Measurements from ENCODE around the gene GYPC.
"Not testable (repeated sequence)": the region's sequence is repeated elsewhere in the genome, so short reads cannot be mapped to it uniquely, and the experiment has no call there.

GYPC gene

DNA sequence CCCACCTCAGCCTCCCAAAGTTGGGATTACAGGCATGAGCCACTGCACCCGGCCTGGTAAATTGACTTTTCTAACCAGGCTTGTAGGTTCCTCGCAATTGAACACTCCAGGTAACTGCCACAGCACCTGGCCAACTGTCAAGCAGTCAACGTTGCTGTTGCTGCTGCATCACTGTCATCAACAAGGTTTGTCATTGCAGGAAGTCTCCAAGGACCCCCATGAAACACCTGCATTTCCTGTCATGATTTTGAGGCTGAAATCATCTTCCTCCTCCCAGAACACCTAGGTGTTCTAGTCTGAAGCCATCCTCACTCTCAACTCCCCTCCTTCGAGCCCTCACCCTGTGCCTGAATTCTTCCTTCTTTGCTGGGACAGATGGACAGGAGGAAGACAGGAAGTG lies 29.7 kb downstream of the GYPC start:
- H3K9ac ChIP-seq: no peak overlapping the region
- H3K36me3 ChIP-seq (ENCODE audit: insufficient read depth): no peaks in the 10 kb centered on the region
- no peak overlapping the region for H3K4me3 ChIP-seq (IDR thresholded peaks at IDR 0.05; ENCODE audit: insufficient read depth, low read depth, low read length)
- H2AFZ ChIP-seq (ENCODE audit: low read depth): no peak overlapping the region
- H3K4me1 ChIP-seq (ENCODE audit: low read depth, poor library complexity, severe bottlenecking): no peaks in the 10 kb centered on the region
- H3K27ac ChIP-seq: no peak overlapping the region
- no peak for TF ChIP-seq CTCF (conservative IDR thresholded peaks at IDR 0.05; ENCODE audit: low read depth, low read length)
- no peaks in the 10 kb centered on the region for H3K27me3 ChIP-seq (ENCODE audit: insufficient read depth, low read depth)
- no peaks in the 10 kb centered on the region for H3K79me2 ChIP-seq (ENCODE audit: insufficient read depth, low read depth)
- no peak overlapping the region for H3K4me2 ChIP-seq
- no peaks in the 10 kb centered on the region for H4K20me1 ChIP-seq (ENCODE audit: insufficient read depth)

GRCh38 chr2:126686286-126686685 lies 30.3 kb downstream of the GYPC start:
- Histone ChIP-seq H2AFZ (ENCODE audit: low read depth) (no peak overlapping the region), H4K20me1 (ENCODE audit: insufficient read depth) (no peaks in the 10 kb centered on the region), H3K9ac (no peak overlapping the region), H3K36me3 (ENCODE audit: insufficient read depth) (no peaks in the 10 kb centered on the region), H3K4me3 (IDR thresholded peaks at IDR 0.05; ENCODE audit: insufficient read depth, low read depth, low read length) (no peak overlapping the region), H3K4me2 (no peak overlapping the region), H3K27me3 (ENCODE audit: insufficient read depth, low read depth) (no peaks in the 10 kb centered on the region), H3K27ac (no peak overlapping the region), H3K79me2 (ENCODE audit: insufficient read depth, low read depth) (no peaks in the 10 kb centered on the region), H3K4me1 (ENCODE audit: low read depth, poor library complexity, severe bottlenecking) (no peaks in the 10 kb centered on the region)
- TF ChIP-seq CTCF (conservative IDR thresholded peaks at IDR 0.05; ENCODE audit: low read depth, low read length): no peak

- Histone ChIP-seq H3K9ac (no peak overlapping the region), H3K27ac (no peak overlapping the region), H3K27me3 (ENCODE audit: insufficient read depth, low read depth) (no peaks in the 10 kb centered on the region), H3K79me2 (ENCODE audit: insufficient read depth, low read depth) (no peaks in the 10 kb centered on the region), H3K4me2 (no peak overlapping the region), H3K36me3 (ENCODE audit: insufficient read depth) (no peaks in the 10 kb centered on the region), H3K4me1 (ENCODE audit: low read depth, poor library complexity, severe bottlenecking) (no peaks in the 10 kb centered on the region), H2AFZ (ENCODE audit: low read depth) (no peak overlapping the region), H3K4me3 (IDR thresholded peaks at IDR 0.05; ENCODE audit: insufficient read depth, low read depth, low read length) (no peak overlapping the region), H4K20me1 (ENCODE audit: insufficient read depth) (no peaks in the 10 kb centered on the region)
- TF ChIP-seq CTCF (conservative IDR thresholded peaks at IDR 0.05; ENCODE audit: low read depth, low read length): no peak
Observed at GRCh38 chr2:126686841-126687485, 31.0 kb downstream of the GYPC start.

DNA sequence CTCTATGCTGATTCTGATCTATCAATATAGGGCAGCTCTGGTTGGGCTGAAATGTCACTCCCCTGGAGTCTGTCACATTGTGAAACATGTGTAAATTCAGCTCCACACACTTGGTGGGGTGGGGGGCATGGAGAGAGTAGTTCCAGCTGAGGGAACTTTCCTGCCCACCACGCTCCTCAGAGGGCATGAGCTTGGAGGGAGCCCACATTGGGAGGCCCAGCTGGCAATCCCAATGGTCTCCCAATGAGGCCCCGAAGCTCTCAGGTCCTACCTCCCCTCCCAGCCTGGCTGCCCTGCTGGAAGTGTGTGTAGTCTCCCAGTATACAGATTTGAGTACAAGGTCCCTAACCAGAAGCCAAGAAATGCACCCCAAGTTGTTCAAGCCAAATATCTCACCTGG lies 31.5 kb downstream of the GYPC start:
- Histone ChIP-seq H3K4me2 (no peak overlapping the region), H3K9ac (no peak overlapping the region), H4K20me1 (ENCODE audit: insufficient read depth) (no peaks in the 10 kb centered on the region), H3K36me3 (ENCODE audit: insufficient read depth) (no peaks in the 10 kb centered on the region), H3K27ac (no peak overlapping the region), H3K27me3 (ENCODE audit: insufficient read depth, low read depth) (no peaks in the 10 kb centered on the region), H3K4me3 (IDR thresholded peaks at IDR 0.05; ENCODE audit: insufficient read depth, low read depth, low read length) (no peak overlapping the region), H3K4me1 (ENCODE audit: low read depth, poor library complexity, severe bottlenecking) (no peaks in the 10 kb centered on the region), H2AFZ (ENCODE audit: low read depth) (no peak overlapping the region), H3K79me2 (ENCODE audit: insufficient read depth, low read depth) (no peaks in the 10 kb centered on the region)
- no peak for TF ChIP-seq CTCF (conservative IDR thresholded peaks at IDR 0.05; ENCODE audit: low read depth, low read length)

DNA sequence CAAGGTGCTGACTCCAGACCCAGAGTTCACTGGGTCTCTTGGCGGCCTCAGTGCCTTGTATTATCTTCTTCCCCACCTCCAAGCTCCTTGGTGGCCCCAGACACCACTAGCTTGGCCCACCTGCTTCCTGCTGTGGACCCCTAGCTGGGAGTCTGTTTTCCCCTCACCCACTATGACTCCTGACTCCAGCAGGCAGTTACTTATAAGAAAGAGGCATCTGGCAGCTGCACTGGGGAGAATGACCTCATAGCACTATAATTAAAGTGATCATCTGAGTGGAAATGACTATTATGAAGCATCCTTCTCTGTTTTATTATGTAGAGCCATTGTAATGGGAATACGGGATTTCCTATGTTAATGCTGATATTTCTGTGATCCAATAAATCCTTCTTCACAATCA lies 32.6 kb downstream of the GYPC start:
- H2AFZ ChIP-seq (ENCODE audit: low read depth); H3K4me3 ChIP-seq (IDR thresholded peaks at IDR 0.05; ENCODE audit: insufficient read depth, low read depth, low read length); H3K4me2 ChIP-seq; H3K27me3 ChIP-seq (ENCODE audit: insufficient read depth, low read depth); H3K4me1 ChIP-seq (ENCODE audit: low read depth, poor library complexity, severe bottlenecking); H3K36me3 ChIP-seq (ENCODE audit: insufficient read depth); H3K9ac ChIP-seq; H4K20me1 ChIP-seq (ENCODE audit: insufficient read depth); H3K27ac ChIP-seq; H3K79me2 ChIP-seq (ENCODE audit: insufficient read depth, low read depth): not testable (repeated sequence)

DNA sequence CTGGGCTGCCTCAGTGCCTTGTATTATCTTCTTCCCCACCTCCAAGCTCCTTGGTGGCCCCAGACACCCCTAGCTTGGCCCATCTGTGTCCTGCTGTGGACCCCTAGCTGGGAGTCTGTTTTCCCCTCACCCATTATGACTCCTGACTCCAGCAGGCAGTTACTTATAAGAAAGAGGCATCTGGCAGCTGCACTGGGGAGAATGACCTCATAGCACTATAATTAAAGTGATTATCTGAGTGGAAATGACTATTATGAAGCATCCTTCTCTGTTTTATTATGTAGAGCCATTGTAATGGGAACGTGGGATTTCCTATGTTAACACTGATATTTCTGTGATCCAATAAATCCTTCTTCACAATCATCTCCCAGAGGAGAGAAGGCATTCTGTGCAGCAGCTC lies 36.3 kb downstream of the GYPC start:
- H3K79me2 ChIP-seq (ENCODE audit: insufficient read depth, low read depth); H2AFZ ChIP-seq (ENCODE audit: low read depth); H3K36me3 ChIP-seq (ENCODE audit: insufficient read depth); H3K27me3 ChIP-seq (ENCODE audit: insufficient read depth, low read depth); H3K4me3 ChIP-seq (IDR thresholded peaks at IDR 0.05; ENCODE audit: insufficient read depth, low read depth, low read length); H3K4me2 ChIP-seq; H3K27ac ChIP-seq; H3K4me1 ChIP-seq (ENCODE audit: low read depth, poor library complexity, severe bottlenecking); H4K20me1 ChIP-seq (ENCODE audit: insufficient read depth); H3K9ac ChIP-seq: not testable (repeated sequence)

- H3K27me3 ChIP-seq (ENCODE audit: insufficient read depth, low read depth); H3K4me1 ChIP-seq (ENCODE audit: low read depth, poor library complexity, severe bottlenecking); H3K27ac ChIP-seq; H2AFZ ChIP-seq (ENCODE audit: low read depth); H3K36me3 ChIP-seq (ENCODE audit: insufficient read depth); H4K20me1 ChIP-seq (ENCODE audit: insufficient read depth); H3K79me2 ChIP-seq (ENCODE audit: insufficient read depth, low read depth); H3K4me3 ChIP-seq (IDR thresholded peaks at IDR 0.05; ENCODE audit: insufficient read depth, low read depth, low read length); H3K4me2 ChIP-seq; H3K9ac ChIP-seq: not testable (repeated sequence)
Observed at GRCh38 chr2:126692934-126693592, 37.1 kb downstream of the GYPC start.
